ENCODE measurements around the gene MAFB. TPM values are rescaled to one million over a fixed set of nuclear protein-coding genes. Genes with fewer than 3 reads are reported as not detected.

MAFB gene
- total RNA-seq, 1 donor from 2014 or later, result 0.46 TPM

GRCh38 chr20:40682104-40682981 is 6.7 kb downstream of the MAFB start:
- no peak for DNase-seq (ENCODE audit: low read depth, low spot score)

GRCh38 chr20:40681684-40682083 is 7.4 kb downstream of the MAFB start:
- DNase-seq (ENCODE audit: low read depth, low spot score), result no peak

GRCh38 chr20:40681165-40681564 is 7.9 kb downstream of the MAFB start:
- no peak for DNase-seq (ENCODE audit: low read depth, low spot score)

- no peak for DNase-seq (ENCODE audit: low read depth, low spot score)
Measured at GRCh38 chr20:40680161-40680959, 8.7 kb downstream of the MAFB start.

- no peak for DNase-seq (ENCODE audit: low read depth, low spot score)
Measured at GRCh38 chr20:40679184-40679583, 9.9 kb downstream of the MAFB start.

GRCh38 chr20:40678286-40678875 is 10.7 kb downstream of the MAFB start:
- DNase-seq (ENCODE audit: low read depth, low spot score), result no peak

GRCh38 chr20:40677343-40677924 is 11.6 kb downstream of the MAFB start:
- no peak for DNase-seq (ENCODE audit: low read depth, low spot score)

- DNase-seq (ENCODE audit: low read depth, low spot score), result no peak
Measured at GRCh38 chr20:40676491-40677269, 12.4 kb downstream of the MAFB start.

- no peak for DNase-seq (ENCODE audit: low read depth, low spot score)
Measured at GRCh38 chr20:40675599-40676221, 13.3 kb downstream of the MAFB start.

- no peak for DNase-seq (ENCODE audit: low read depth, low spot score)
Measured at GRCh38 chr20:40673442-40673841, 15.6 kb downstream of the MAFB start.

- no peak for DNase-seq (ENCODE audit: low read depth, low spot score)
Measured at GRCh38 chr20:40672095-40672494, 16.9 kb downstream of the MAFB start.

GRCh38 chr20:40670253-40670652 is 18.8 kb downstream of the MAFB start:
- DNase-seq (ENCODE audit: low read depth, low spot score), result no peak

- no peak for DNase-seq (ENCODE audit: low read depth, low spot score)
Measured at GRCh38 chr20:40669692-40670091, 19.3 kb downstream of the MAFB start.

GRCh38 chr20:40668449-40669228 is 20.4 kb downstream of the MAFB start:
- no peak for DNase-seq (ENCODE audit: low read depth, low spot score)

- no peak for DNase-seq (ENCODE audit: low read depth, low spot score)
Measured at GRCh38 chr20:40667503-40667902, 21.5 kb downstream of the MAFB start.

GRCh38 chr20:40666336-40666735 is 22.7 kb downstream of the MAFB start:
- DNase-seq (ENCODE audit: low read depth, low spot score), result no peak

- no peak for DNase-seq (ENCODE audit: low read depth, low spot score)
Measured at GRCh38 chr20:40664891-40665290, 24.1 kb downstream of the MAFB start.

GRCh38 chr20:40663991-40664880 is 24.8 kb downstream of the MAFB start:
- DNase-seq (ENCODE audit: low read depth, low spot score), result no peak
